Chondrocyte (in vitro differentiated cells): ENCODE measurements around the gene LONP2. TPM values are rescaled to one million over a fixed set of nuclear protein-coding genes. Genes with fewer than 3 reads are reported as not detected.
"Not testable (repeated sequence)": the region's sequence is repeated elsewhere in the genome, so short reads cannot be mapped to it uniquely, and the experiment has no call there.

Experiments
- DNase-seq: peaks from one replicate; pipeline ENCODE4 v3.0.0; 2021; ENCODE audit warnings: mixed read lengths, low spot score
- H3K27ac Mint-ChIP-seq: one replicate; pipeline ENCODE4 v1.8.0; 2021; ENCODE audit warnings: mild to moderate bottlenecking, moderate library complexity, mixed read lengths; ENCODE audit not compliant: unreplicated experiment
- H3K27me3 Mint-ChIP-seq: 2 replicates; pipeline ENCODE4 v1.8.0; 2021; ENCODE audit warnings: low read depth, mixed read lengths
- H3K36me3 Mint-ChIP-seq: 2 replicates; pipeline ENCODE4 v1.8.0; 2021; ENCODE audit warnings: low read depth, mixed read lengths
- H3K4me1 Mint-ChIP-seq: 2 replicates; pipeline ENCODE4 v1.8.0; 2021; ENCODE audit warnings: low read depth, mild to moderate bottlenecking, mixed read lengths
- H3K4me3 Mint-ChIP-seq: one replicate; pipeline ENCODE4 v1.8.0; 2021; ENCODE audit warnings: mild to moderate bottlenecking, moderate library complexity, mixed read lengths; ENCODE audit not compliant: unreplicated experiment
- H3K9me3 Mint-ChIP-seq: 2 replicates; pipeline ENCODE4 v1.8.0; 2021; ENCODE audit warnings: low read depth, mixed read lengths
- CTCF ChIP-seq: fragments of 200-600 bp; sonication (generic); IDR thresholded peaks from 2 replicates; pipeline ENCODE4 v1.5.0; 2021; ENCODE audit warnings: antibody characterized with exemption, mild to moderate bottlenecking, moderate library complexity
- total RNA-seq: library from RNA; stranded (reverse); gene quantifications from 3 replicates; pipeline ENCODE4 v1.2.1, GENCODE V29; 2021

The LONP2 gene
- total RNA-seq, 1 donor from 2014 or later = 53.1 TPM

- Mint-ChIP-seq H3K36me3 (peaks cover 20% of the 10 kb centered on the region), H3K9me3 (no peaks in the 10 kb centered on the region)
- no peak for TF ChIP-seq CTCF
Measured at GRCh38 chr16:48347191-48347865, 103.2 kb downstream of the LONP2 start.

GRCh38 chr16:48347980-48348379 lies 103.9 kb downstream of the LONP2 start:
- DNase-seq = no peak
- H3K27ac Mint-ChIP-seq = no peak overlapping the region
- no peak overlapping the region for H3K4me3 Mint-ChIP-seq
- H3K4me1 Mint-ChIP-seq = peaks cover 2% of the 10 kb centered on the region
- no peaks in the 10 kb centered on the region for H3K9me3 Mint-ChIP-seq
- TF ChIP-seq CTCF = no peak
- H3K36me3 Mint-ChIP-seq = peaks cover 20% of the 10 kb centered on the region
- H3K27me3 Mint-ChIP-seq = no peaks in the 10 kb centered on the region

More at GRCh38 chr16:48347191-48347865, 103.2 kb downstream of the LONP2 start:
- Mint-ChIP-seq H3K4me3 (no peak overlapping the region), H3K27me3 (no peaks in the 10 kb centered on the region), H3K27ac (no peak overlapping the region), H3K4me1 (peaks cover 2% of the 10 kb centered on the region)
- DNase-seq = no peak

GRCh38 chr16:48350736-48351135 lies 106.6 kb downstream of the LONP2 start:
- TF ChIP-seq CTCF = no peak
- Mint-ChIP-seq H3K4me1 (peaks cover 14% of the 10 kb centered on the region), H3K4me3 (no peak overlapping the region), H3K27ac (no peak overlapping the region), H3K27me3 (no peaks in the 10 kb centered on the region), H3K36me3 (peaks cover 29% of the 10 kb centered on the region), H3K9me3 (peaks cover 2% of the 10 kb centered on the region)
- DNase-seq = no peak

DNA sequence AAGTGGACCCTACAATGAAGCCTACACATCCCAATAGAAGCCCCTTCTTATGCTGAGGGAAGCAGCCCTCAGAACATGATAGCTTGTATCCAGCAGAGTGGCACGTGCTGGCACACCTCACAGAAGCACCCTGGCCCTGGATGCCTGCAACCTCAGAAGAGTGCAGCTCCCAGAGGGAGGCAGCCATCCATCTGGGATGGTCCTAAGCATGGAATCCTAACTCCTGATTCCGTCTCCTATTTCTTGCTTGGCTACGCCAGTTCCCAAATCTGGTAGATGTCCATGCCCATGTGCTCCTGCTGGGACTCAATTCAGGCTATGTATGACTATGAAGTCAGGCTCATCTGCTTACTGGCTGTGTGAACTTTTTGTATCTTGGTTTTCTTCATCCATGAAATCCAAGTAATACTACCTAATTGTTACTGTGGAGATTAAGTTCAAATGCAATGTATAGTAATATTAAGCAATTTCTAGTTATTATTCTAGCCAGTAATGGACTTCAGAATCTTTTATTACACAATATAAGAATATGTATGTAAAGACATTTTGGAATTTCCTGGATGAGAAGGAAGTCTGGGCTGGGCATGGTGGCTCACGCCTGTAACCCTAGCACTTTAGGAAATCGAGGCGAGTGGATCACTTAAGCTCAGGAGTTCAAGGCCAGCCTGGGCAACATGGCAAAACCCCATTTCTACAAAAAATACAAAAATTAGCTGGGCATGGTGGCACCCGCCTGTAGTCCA lies 108.7 kb downstream of the LONP2 start:
- peaks cover 16% of the 10 kb centered on the region for H3K4me1 Mint-ChIP-seq
- TF ChIP-seq CTCF = no peak
- peak overlapping the region; percentile 65 for H3K27ac Mint-ChIP-seq
- peaks cover 2% of the 10 kb centered on the region for H3K9me3 Mint-ChIP-seq
- H3K4me3 Mint-ChIP-seq = no peak overlapping the region
- H3K36me3 Mint-ChIP-seq = peaks cover 27% of the 10 kb centered on the region
- H3K27me3 Mint-ChIP-seq = no peaks in the 10 kb centered on the region
- no peak for DNase-seq

- no peaks in the 10 kb centered on the region for H3K27me3 Mint-ChIP-seq
Measured at GRCh38 chr16:48353565-48354163, 109.6 kb downstream of the LONP2 start.

GRCh38 chr16:48354385-48354784 lies 110.3 kb downstream of the LONP2 start:
- peaks cover 17% of the 10 kb centered on the region for H3K4me1 Mint-ChIP-seq
- H3K4me3 Mint-ChIP-seq, H3K27ac Mint-ChIP-seq, DNase-seq, H3K27me3 Mint-ChIP-seq, H3K9me3 Mint-ChIP-seq: not testable (repeated sequence)
- peaks cover 23% of the 10 kb centered on the region for H3K36me3 Mint-ChIP-seq

More at GRCh38 chr16:48353565-48354163, 109.6 kb downstream of the LONP2 start:
- TF ChIP-seq CTCF = peak; percentile 92
- DNase-seq = no peak
- Mint-ChIP-seq H3K27ac (peak overlapping the region; percentile 64), H3K9me3 (peaks cover 2% of the 10 kb centered on the region), H3K4me1 (peaks cover 18% of the 10 kb centered on the region), H3K36me3 (peaks cover 24% of the 10 kb centered on the region), H3K4me3 (no peak overlapping the region)
